Sigmoid colon (tissue), 7 donors: Measurements from ENCODE around the gene EFL1. TPM values are rescaled to one million over a fixed set of nuclear protein-coding genes. Genes with fewer than 3 reads are reported as not detected.

Experiments used
- DNase-seq: peaks from one replicate; pipeline ENCODE4 v3.0.0-alpha.2; 2019
- H3K27ac ChIP-seq, 4 donors: fragments of 200-600 bp; sonication (generic); one replicate each; pipeline ENCODE4 v1.5.1; 2016 to 2019; ENCODE audit warnings: mild to moderate bottlenecking in 1 of 4
- H3K27me3 ChIP-seq, 3 donors: fragments of 200-600 bp; sonication (generic); one replicate each; pipeline ENCODE4 v1.5.1; 2019; ENCODE audit warnings: mild to moderate bottlenecking in 1 of 3
- H3K36me3 ChIP-seq, 4 donors: fragments of 200-600 bp; sonication (generic); one replicate each; pipeline ENCODE4 v1.5.1; 2016 to 2019
- H3K4me1 ChIP-seq, 4 donors: fragments of 200-600 bp; sonication (generic); one replicate each; pipeline ENCODE4 v1.5.1; 2017 to 2019
- H3K4me3 ChIP-seq, 4 donors: fragments of 200-600 bp; sonication (generic); one replicate each; pipeline ENCODE4 v1.5.1; 2017 to 2019; ENCODE audit warnings: mild to moderate bottlenecking in 2 of 4, moderate library complexity in 1 of 4
- H3K9me3 ChIP-seq, 4 donors: fragments of 200-600 bp in 3 of 4; sonication (generic) in 3 of 4; one replicate each; pipeline versions ENCODE4 v1.5.1 to v1.6.1; 2013 to 2019
- EP300 ChIP-seq, 4 donors: sonication (generic); formaldehyde crosslinking; IDR thresholded peaks; one replicate each; pipeline ENCODE4 v1.6.1; 2017; ENCODE audit warnings: antibody characterized with exemption in 4 of 4
- POLR2A ChIP-seq, 2 donors: fragments of 450-650 bp; IDR thresholded peaks; one replicate each; pipeline ENCODE4 v1.6.1; 2016; ENCODE audit warnings: antibody characterized with exemption in 2 of 2, mild to moderate bottlenecking in 2 of 2, moderate library complexity in 2 of 2
- POLR2AphosphoS5 ChIP-seq, 4 donors: sonication (generic); formaldehyde crosslinking; IDR thresholded peaks; one replicate each; pipeline ENCODE4 v1.6.1; 2017; ENCODE audit warnings: antibody characterized with exemption in 4 of 4
- WGBS, 2 donors: extraction: QIAGEN DNeasy Blood & Tissue Kit; methylation state at CpG; one replicate each; pipeline ENCODE4 v1.1.7; 2013; 5-methylcytosine and 5-hydroxymethylcytosine counted together
- intact Hi-C: fragments of 100-400 bp; cut with DNase I; formaldehyde crosslinking; loops from one replicate; pipeline ENCODE4 v1.15.1; 2023
- polyA plus RNA-seq, 3 donors: library from polyadenylated mRNA; stranded (reverse); fragments of 200-250 nt; gene quantifications; one replicate each; pipeline ENCODE4 v1.2.3, GENCODE V29; 2013
- total RNA-seq, 4 donors: library from RNA; depleted of rRNA; stranded (reverse); fragments of >200 nt; gene quantifications; one replicate each; pipeline ENCODE4 v1.1.0, GENCODE V29; 2016
- TF ChIP-seq, protein P1 (sequence below), 4 experiments: fragments of 450-650 bp in 3 of 4; fragments of 200-600 bp in 1 of 4; IDR thresholded peaks; one replicate each; pipeline ENCODE4 v1.5.1; 2016 to 2019; ENCODE audit warnings: antibody characterized with exemption in 4 of 4, mild to moderate bottlenecking in 3 of 4, moderate library complexity in 2 of 4
- donor health status: healthy with polysubstance abuse.
- donor health status: Bipolar disorder and iron deficiency.
- donor health status: healthy.

EFL1 gene
- total and polyA plus RNA-seq, 7 donors = 10.8 to 15.7 (median 13.6) TPM

DNA sequence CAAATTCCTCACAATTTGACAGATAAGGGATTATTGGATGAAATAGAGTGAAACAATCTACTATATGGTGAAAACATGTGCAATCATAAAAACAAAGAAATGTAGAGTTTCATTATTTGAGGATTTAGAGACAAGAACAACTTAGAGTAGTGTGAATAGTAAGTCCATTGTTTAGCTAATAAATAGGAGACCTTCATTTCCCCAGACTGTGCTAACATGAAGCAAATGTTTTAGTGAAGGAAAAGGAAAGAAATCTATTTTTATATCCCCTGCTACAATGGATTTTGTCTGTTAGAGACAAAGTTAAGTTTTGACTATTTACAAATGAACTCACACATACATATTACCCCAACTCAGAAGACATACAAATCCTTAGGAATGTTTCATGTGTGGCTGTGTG, 77.8 kb downstream of the EFL1 start:
- Histone ChIP-seq H3K4me1 (peaks cover 0 to 19% (median 13%) of the 10 kb centered on the region in 4 donors), H3K4me3 (no peak overlapping the region), H3K9me3 (no peaks in the 10 kb centered on the region), H3K27me3 (no peaks in the 10 kb centered on the region), H3K27ac (no peak overlapping the region), H3K36me3 (no peaks in the 10 kb centered on the region)
- DNase-seq = no peak
- TF ChIP-seq POLR2A (IDR thresholded peaks at IDR 0.05) (no peak), POLR2AphosphoS5 (IDR thresholded peaks at IDR 0.05) (no peak), EP300 (IDR thresholded peaks at IDR 0.05) (no peak)
- TF ChIP-seq, protein P1, sequence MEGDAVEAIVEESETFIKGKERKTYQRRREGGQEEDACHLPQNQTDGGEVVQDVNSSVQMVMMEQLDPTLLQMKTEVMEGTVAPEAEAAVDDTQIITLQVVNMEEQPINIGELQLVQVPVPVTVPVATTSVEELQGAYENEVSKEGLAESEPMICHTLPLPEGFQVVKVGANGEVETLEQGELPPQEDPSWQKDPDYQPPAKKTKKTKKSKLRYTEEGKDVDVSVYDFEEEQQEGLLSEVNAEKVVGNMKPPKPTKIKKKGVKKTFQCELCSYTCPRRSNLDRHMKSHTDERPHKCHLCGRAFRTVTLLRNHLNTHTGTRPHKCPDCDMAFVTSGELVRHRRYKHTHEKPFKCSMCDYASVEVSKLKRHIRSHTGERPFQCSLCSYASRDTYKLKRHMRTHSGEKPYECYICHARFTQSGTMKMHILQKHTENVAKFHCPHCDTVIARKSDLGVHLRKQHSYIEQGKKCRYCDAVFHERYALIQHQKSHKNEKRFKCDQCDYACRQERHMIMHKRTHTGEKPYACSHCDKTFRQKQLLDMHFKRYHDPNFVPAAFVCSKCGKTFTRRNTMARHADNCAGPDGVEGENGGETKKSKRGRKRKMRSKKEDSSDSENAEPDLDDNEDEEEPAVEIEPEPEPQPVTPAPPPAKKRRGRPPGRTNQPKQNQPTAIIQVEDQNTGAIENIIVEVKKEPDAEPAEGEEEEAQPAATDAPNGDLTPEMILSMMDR (IDR thresholded peaks at IDR 0.05) = no peak
- intact Hi-C loops = no loop called here

DNA sequence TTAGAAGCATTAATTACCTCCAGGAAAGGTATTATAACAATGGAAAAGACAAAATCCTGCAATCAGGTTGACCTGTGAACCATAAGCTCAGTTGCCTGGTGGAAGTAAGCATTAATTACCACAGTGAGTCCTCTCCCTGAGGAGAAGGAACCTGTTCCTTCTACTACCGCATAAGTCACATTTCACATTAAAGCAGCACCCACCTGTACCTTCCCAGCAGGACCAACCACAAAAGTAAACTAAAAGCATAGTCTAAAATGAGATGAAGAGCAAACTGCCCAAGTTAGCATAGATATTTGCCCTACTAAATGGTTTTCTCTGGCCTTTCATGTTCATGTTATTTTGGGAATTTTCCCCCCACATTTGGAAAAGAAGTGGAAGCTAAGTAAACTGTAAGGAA, 78.2 kb downstream of the EFL1 start:
- H3K27ac ChIP-seq = peak overlapping the region in 2 of 4 donors; percentile 44 to 48
- no peaks in the 10 kb centered on the region for H3K36me3 ChIP-seq
- TF ChIP-seq POLR2A (IDR thresholded peaks at IDR 0.05) = no peak
- no peak for TF ChIP-seq EP300 (IDR thresholded peaks at IDR 0.05)
- no peak for TF ChIP-seq POLR2AphosphoS5 (IDR thresholded peaks at IDR 0.05)
- TF ChIP-seq, protein P1 (IDR thresholded peaks at IDR 0.05) = no peak
- H3K4me1 ChIP-seq = peaks cover 0 to 19% (median 13%) of the 10 kb centered on the region in 4 donors
- H3K27me3 ChIP-seq = no peaks in the 10 kb centered on the region
- no peak for DNase-seq
- WGBS, 2 donors = 93 to 98% methylated on average over 1 of the region's 1 CpG
- intact Hi-C loops = no loop called here
- no peak overlapping the region for H3K4me3 ChIP-seq
- no peaks in the 10 kb centered on the region for H3K9me3 ChIP-seq

DNA sequence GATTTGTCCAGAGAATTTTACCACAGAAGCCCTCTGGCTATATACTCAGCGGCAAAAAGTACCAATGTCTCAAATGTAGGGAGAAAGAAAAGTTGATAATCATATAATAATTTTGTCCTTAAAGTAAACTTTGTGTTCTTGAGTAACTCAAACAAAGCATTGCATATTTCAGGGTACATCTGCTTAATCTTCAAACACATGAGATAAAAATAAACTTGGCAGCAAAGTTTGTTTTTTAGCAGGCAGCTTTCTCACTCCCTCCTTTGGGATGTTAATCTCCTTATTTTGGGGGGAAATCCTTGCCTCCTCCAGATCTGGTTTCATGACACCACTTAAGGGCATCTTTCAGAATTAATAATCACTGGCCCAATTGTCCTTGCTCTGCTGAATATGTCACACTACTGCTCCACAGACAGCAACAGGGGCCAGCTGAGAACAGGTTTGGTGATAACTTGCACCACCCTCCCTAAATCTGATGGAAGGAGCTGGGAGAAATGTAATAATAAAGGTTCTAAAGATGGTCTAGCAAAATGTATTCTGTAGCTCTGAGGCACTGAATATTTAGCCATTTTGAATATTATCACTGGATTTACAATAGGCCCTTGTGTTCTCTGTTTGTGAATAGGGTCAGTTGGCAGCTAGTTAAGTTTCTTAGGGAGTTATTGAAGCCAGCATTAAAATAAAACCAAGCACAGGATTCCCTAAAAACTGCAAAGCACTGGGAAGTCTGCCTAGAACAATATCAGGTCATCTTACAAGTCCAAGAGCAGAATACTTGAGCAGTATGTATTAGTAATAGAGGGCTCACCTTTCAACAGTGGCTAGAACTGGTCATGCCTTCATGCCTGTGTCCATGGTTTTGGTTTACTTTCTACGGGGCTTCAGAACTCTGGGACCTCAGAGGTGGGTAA, 79.2 kb downstream of the EFL1 start:
- intact Hi-C loops = no loop called here
- 89 to 95% methylated on average over 2 of the region's 2 CpGs for WGBS, 2 donors
- TF ChIP-seq POLR2AphosphoS5 (IDR thresholded peaks at IDR 0.05) = peak in 2 of 4 donors; percentile 37 to 42
- TF ChIP-seq POLR2A (IDR thresholded peaks at IDR 0.05) = no peak
- Histone ChIP-seq H3K4me1 (peaks cover 0 to 19% (median 14%) of the 10 kb centered on the region in 4 donors), H3K27ac (peak overlapping the region in 2 of 4 donors; percentile 44 to 48), H3K9me3 (no peaks in the 10 kb centered on the region), H3K4me3 (no peak overlapping the region), H3K36me3 (no peaks in the 10 kb centered on the region), H3K27me3 (no peaks in the 10 kb centered on the region)
- DNase-seq = no peak

DNA sequence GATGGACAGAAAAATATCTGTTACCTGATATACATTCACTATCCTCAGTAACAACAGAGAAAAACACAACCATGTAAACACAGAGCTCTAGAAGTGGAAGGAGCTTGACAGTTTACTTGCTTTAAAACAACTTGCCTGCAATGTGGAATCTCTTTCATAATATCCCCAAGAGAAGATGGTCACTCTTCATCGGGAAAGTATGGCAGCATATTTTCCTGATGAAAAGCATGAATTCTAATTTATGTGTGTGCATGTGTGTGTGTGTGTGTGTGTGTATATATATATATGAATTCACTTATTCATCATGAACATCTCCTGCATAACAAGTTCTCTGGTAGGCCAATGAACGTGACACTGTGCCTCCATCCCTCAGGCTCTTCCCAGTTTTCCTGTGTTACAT, 81.2 kb downstream of the EFL1 start:
- Histone ChIP-seq H3K4me3 (no peak overlapping the region), H3K4me1 (peaks cover 0 to 32% (median 28%) of the 10 kb centered on the region in 4 donors), H3K27ac (no peak overlapping the region), H3K27me3 (no peaks in the 10 kb centered on the region), H3K9me3 (no peaks in the 10 kb centered on the region), H3K36me3 (no peaks in the 10 kb centered on the region)
- DNase-seq = no peak
- intact Hi-C loops = no loop called here
- TF ChIP-seq POLR2A (IDR thresholded peaks at IDR 0.05) = no peak
- no peak for TF ChIP-seq POLR2AphosphoS5 (IDR thresholded peaks at IDR 0.05)
- TF ChIP-seq EP300 (IDR thresholded peaks at IDR 0.05) = no peak
- TF ChIP-seq, protein P1 (IDR thresholded peaks at IDR 0.05) = no peak
- 94 to 96% methylated on average over 2 of the region's 2 CpGs for WGBS, 2 donors

DNA sequence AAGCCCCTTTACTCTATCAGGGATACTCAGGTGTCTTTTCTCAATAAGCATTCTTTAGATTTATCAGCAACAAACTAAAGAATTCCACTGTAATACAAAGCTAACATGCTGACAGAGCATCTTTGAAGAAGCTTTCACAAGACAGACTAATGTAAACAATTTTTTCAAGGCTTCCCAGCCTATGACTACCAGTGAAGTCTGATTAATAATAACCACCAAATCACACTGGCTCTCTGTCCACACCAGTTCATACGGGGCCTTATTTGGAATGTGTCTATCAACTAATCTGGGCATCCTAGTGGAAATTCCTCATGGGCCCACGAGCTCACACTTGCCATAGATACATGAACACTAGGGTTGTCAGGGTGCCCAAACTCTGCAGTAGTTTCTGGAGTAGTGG, 84.5 kb downstream of the EFL1 start:
- no peaks in the 10 kb centered on the region for H3K9me3 ChIP-seq
- peak overlapping the region in 1 of 4 donors; percentile 11 for H3K27ac ChIP-seq
- WGBS, 2 donors = 75 to 83% methylated on average over 2 of the region's 2 CpGs
- H3K4me3 ChIP-seq = no peak overlapping the region
- no peaks in the 10 kb centered on the region for H3K27me3 ChIP-seq
- intact Hi-C loops = no loop called here
- DNase-seq = no peak
- no peaks in the 10 kb centered on the region for H3K36me3 ChIP-seq
- TF ChIP-seq POLR2A (IDR thresholded peaks at IDR 0.05) (no peak), EP300 (IDR thresholded peaks at IDR 0.05) (no peak), POLR2AphosphoS5 (IDR thresholded peaks at IDR 0.05) (no peak)
- TF ChIP-seq, protein P1 (IDR thresholded peaks at IDR 0.05) = no peak
- H3K4me1 ChIP-seq = peaks cover 0 to 21% (median 19%) of the 10 kb centered on the region in 4 donors
